SK-N-SH treated with all-trans-retinoic acid at 6 μM for 48 hours (cell line): ENCODE measurements around the gene CHAF1B.
"Not testable (repeated sequence)": the region's sequence is repeated elsewhere in the genome, so short reads cannot be mapped to it uniquely, and the experiment has no call there.

ENCODE experiments used
- ATAC-seq: fragments of 200-7000 bp; cut with Tn5 transposase; 3 replicates; pipeline ENCODE4 v1.9.1; 2020; ENCODE audit warnings: mild to moderate bottlenecking, moderate library complexity
- ARNTL ChIP-seq: fragments of 450-650 bp; formaldehyde crosslinking; IDR thresholded peaks from 2 replicates; pipeline ENCODE4 v1.5.0; 2020; ENCODE audit warnings: low read depth, mild to moderate bottlenecking, moderate library complexity, borderline replicate concordance
- BACH2 ChIP-seq: fragments of 250-450 bp; sonication (Bioruptor Pico); IDR thresholded peaks from 2 replicates; pipeline ENCODE4 v1.9.0; 2021; ENCODE audit warnings: mild to moderate bottlenecking, borderline replicate concordance
- CSDC2 ChIP-seq: fragments of 250-450 bp; sonication (Bioruptor Pico); IDR thresholded peaks from 2 replicates; pipeline ENCODE4 v1.5.0; 2020; ENCODE audit warnings: mild to moderate bottlenecking, moderate library complexity
- ESRRG ChIP-seq: fragments of 250-450 bp; sonication (Bioruptor Pico); IDR thresholded peaks from 2 replicates; pipeline ENCODE4 v1.6.1; 2021; ENCODE audit warnings: mild to moderate bottlenecking
- GLIS3 ChIP-seq: fragments of 250-450 bp; sonication (Bioruptor Pico); IDR thresholded peaks from 2 replicates; pipeline ENCODE4 v1.5.0; 2020; ENCODE audit warnings: mild to moderate bottlenecking, moderate library complexity
- ISL1 ChIP-seq: fragments of 250-450 bp; sonication (Bioruptor Pico); IDR thresholded peaks from 2 replicates; pipeline ENCODE4 v2.1.2; 2022; ENCODE audit warnings: mild to moderate bottlenecking, moderate library complexity
- OSR1 ChIP-seq: fragments of 250-450 bp; sonication (Bioruptor Pico); IDR thresholded peaks from 2 replicates; pipeline ENCODE4 v1.8.0; 2022; ENCODE audit warnings: moderate library complexity, mild to moderate bottlenecking, inconsistent platforms
- PPARA ChIP-seq: fragments of 250-450 bp; sonication (Bioruptor Pico); IDR thresholded peaks from 2 replicates; pipeline ENCODE4 v1.5.0; 2020; ENCODE audit warnings: mild to moderate bottlenecking, borderline replicate concordance
- RARB ChIP-seq: fragments of 250-450 bp; sonication (Bioruptor Pico); IDR thresholded peaks from 2 replicates; pipeline ENCODE4 v1.8.0; 2021; ENCODE audit warnings: mild to moderate bottlenecking, moderate library complexity
- SNAI2 ChIP-seq: fragments of 250-450 bp; sonication (Bioruptor Pico); IDR thresholded peaks from 2 replicates; pipeline ENCODE4 v1.5.0; 2020; ENCODE audit warnings: mild to moderate bottlenecking, moderate library complexity
- TCF4 ChIP-seq: fragments of 250-450 bp; sonication (Bioruptor Pico); IDR thresholded peaks from 2 replicates; pipeline ENCODE4 v1.8.0; 2021; ENCODE audit warnings: mild to moderate bottlenecking, moderate library complexity, borderline replicate concordance
- TOX ChIP-seq: fragments of 250-450 bp; sonication (Bioruptor Pico); IDR thresholded peaks from 2 replicates; pipeline ENCODE4 v1.8.0; 2021; ENCODE audit warnings: mild to moderate bottlenecking, moderate library complexity, borderline replicate concordance
- ZC3H10 ChIP-seq: fragments of 250-450 bp; sonication (Bioruptor Pico); IDR thresholded peaks from 2 replicates; pipeline ENCODE4 v1.5.1; 2021; ENCODE audit warnings: mild to moderate bottlenecking, moderate library complexity
- ZFP3 ChIP-seq: fragments of 250-450 bp; sonication (Bioruptor Pico); IDR thresholded peaks from 2 replicates; pipeline ENCODE4 v1.5.0; 2020; ENCODE audit warnings: mild to moderate bottlenecking, moderate library complexity
- ZFP30 ChIP-seq: fragments of 450-650 bp; formaldehyde crosslinking; IDR thresholded peaks from 2 replicates; pipeline ENCODE4 v1.5.0; 2022; ENCODE audit warnings: mild to moderate bottlenecking, moderate library complexity
- ZNF565 ChIP-seq: fragments of 450-650 bp; formaldehyde crosslinking; conservative IDR thresholded peaks from 2 replicates; pipeline ENCODE4 v1.5.0; 2020; ENCODE audit warnings: low read depth, mild to moderate bottlenecking, moderate library complexity
- ZNF8 ChIP-seq: fragments of 450-650 bp; formaldehyde crosslinking; IDR thresholded peaks from 2 replicates; pipeline ENCODE4 v1.5.0; 2020; ENCODE audit warnings: mild to moderate bottlenecking, moderate library complexity
- TF ChIP-seq, protein P1 (sequence below): fragments of 250-450 bp; sonication (Bioruptor Pico); IDR thresholded peaks from 2 replicates; pipeline ENCODE4 v1.8.0; 2020; ENCODE audit warnings: mild to moderate bottlenecking, moderate library complexity, borderline replicate concordance
- TF ChIP-seq, protein P2 (sequence below): fragments of 250-450 bp; sonication (Bioruptor Pico); IDR thresholded peaks from 2 replicates; pipeline ENCODE4 v1.5.1; 2020; ENCODE audit warnings: low read depth, mild to moderate bottlenecking, moderate library complexity
- TF ChIP-seq, protein P3 (sequence below): fragments of 250-450 bp; sonication (Bioruptor Pico); IDR thresholded peaks from 2 replicates; pipeline ENCODE4 v1.5.1; 2021; ENCODE audit warnings: mild to moderate bottlenecking, moderate library complexity
- TF ChIP-seq, protein P4 (sequence below): fragments of 250-450 bp; sonication (Bioruptor Pico); IDR thresholded peaks from 2 replicates; pipeline ENCODE4 v1.5.0; 2020; ENCODE audit warnings: mild to moderate bottlenecking, moderate library complexity
- TF ChIP-seq, protein P5 (sequence below): fragments of 250-450 bp; sonication (Bioruptor Pico); IDR thresholded peaks from 2 replicates; pipeline ENCODE4 v1.8.0; 2021; ENCODE audit warnings: low read depth, mild to moderate bottlenecking, moderate library complexity, borderline replicate concordance

Gene CHAF1B

DNA sequence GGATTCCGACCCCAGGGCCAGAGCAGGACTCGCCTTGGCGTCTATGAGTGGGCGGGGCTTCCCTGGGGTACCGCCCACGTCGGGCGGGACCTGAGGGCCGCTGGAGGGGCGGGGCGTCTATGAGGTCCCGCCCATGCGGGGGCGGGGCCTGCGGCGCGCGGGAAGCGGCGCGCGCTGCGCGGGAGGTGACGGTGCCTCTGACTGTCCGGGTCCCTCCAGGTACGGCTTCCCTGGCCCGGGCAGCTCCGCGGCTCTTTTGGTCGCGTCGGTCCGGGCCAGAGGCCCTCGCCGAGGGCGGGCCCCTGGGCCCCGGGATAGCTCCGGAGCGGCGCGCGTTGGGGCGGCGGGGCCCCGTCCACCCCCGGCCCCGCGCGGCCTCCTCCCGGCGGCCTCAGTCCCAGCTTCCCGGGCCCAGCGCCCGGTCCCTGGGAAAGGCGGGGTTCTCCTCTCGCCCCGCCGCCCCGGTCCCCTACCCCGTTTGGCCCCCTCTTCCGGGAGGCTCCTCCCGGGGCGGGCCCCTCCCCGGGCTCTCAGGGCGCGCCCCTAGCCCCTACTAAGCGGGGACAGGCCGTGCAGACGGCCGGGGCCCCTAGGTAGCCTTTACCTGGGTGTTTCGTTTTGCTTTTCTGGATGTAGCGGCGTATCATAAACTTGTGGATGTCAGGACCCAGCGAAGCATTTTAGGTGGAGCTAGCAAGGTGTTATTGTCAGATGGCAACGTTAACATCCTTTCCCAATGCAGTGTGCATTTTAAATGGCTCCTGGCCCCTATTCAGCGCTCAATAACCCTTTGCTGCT lies at the start of gene CHAF1B:
Gene CHAF1B, plus strand, starts transcription at position 160 of the 798 bp plus-strand sequence. CDS start 745 bp downstream, outside the sequence.
- TF ChIP-seq GLIS3 (CRISPR knock-in tag): no peak
- ATAC-seq: peak; percentile 87

DNA sequence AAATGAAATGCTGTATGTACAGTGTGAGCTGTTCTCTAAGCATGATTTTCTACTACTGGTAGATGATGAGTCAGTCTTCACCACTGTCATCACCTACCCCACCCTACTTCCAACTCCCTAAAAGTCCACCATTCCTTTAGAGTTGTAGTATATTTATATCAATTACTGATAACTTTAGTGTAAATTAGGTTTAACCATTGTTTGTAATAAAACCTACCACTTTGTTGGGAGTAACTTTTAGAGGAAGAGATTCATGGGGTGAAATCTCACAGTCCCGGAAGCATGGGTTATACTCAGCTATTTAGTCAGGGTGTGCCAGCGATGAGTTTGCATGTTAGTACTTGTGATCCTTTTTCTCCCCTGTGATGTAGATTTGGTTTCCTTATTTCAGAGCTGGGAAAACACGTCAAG lies 48.1 kb upstream of the CHAF1B start:
- TF ChIP-seq CSDC2 (CRISPR knock-in tag) (no peak), SNAI2 (CRISPR knock-in tag) (no peak), PPARA (CRISPR knock-in tag) (no peak), ISL1 (no peak), BACH2 (CRISPR knock-in tag) (no peak), ZNF565 (no peak), TCF4 (CRISPR knock-in tag) (no peak), RARB (CRISPR knock-in tag) (no peak), TOX (no peak), ARNTL (no peak)
- TF ChIP-seq, protein P1, sequence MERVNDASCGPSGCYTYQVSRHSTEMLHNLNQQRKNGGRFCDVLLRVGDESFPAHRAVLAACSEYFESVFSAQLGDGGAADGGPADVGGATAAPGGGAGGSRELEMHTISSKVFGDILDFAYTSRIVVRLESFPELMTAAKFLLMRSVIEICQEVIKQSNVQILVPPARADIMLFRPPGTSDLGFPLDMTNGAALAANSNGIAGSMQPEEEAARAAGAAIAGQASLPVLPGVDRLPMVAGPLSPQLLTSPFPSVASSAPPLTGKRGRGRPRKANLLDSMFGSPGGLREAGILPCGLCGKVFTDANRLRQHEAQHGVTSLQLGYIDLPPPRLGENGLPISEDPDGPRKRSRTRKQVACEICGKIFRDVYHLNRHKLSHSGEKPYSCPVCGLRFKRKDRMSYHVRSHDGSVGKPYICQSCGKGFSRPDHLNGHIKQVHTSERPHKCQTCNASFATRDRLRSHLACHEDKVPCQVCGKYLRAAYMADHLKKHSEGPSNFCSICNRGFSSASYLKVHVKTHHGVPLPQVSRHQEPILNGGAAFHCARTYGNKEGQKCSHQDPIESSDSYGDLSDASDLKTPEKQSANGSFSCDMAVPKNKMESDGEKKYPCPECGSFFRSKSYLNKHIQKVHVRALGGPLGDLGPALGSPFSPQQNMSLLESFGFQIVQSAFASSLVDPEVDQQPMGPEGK (CRISPR knock-in tag): no peak
- TF ChIP-seq, protein P2, sequence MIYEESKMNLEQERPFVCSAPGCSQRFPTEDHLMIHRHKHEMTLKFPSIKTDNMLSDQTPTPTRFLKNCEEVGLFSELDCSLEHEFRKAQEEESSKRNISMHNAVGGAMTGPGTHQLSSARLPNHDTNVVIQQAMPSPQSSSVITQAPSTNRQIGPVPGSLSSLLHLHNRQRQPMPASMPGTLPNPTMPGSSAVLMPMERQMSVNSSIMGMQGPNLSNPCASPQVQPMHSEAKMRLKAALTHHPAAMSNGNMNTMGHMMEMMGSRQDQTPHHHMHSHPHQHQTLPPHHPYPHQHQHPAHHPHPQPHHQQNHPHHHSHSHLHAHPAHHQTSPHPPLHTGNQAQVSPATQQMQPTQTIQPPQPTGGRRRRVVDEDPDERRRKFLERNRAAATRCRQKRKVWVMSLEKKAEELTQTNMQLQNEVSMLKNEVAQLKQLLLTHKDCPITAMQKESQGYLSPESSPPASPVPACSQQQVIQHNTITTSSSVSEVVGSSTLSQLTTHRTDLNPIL (CRISPR knock-in tag): no peak
- TF ChIP-seq, protein P3, sequence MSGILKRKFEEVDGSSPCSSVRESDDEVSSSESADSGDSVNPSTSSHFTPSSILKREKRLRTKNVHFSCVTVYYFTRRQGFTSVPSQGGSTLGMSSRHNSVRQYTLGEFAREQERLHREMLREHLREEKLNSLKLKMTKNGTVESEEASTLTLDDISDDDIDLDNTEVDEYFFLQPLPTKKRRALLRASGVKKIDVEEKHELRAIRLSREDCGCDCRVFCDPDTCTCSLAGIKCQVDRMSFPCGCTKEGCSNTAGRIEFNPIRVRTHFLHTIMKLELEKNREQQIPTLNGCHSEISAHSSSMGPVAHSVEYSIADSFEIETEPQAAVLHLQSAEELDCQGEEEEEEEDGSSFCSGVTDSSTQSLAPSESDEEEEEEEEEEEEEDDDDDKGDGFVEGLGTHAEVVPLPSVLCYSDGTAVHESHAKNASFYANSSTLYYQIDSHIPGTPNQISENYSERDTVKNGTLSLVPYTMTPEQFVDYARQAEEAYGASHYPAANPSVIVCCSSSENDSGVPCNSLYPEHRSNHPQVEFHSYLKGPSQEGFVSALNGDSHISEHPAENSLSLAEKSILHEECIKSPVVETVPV (CRISPR knock-in tag): no peak

DNA sequence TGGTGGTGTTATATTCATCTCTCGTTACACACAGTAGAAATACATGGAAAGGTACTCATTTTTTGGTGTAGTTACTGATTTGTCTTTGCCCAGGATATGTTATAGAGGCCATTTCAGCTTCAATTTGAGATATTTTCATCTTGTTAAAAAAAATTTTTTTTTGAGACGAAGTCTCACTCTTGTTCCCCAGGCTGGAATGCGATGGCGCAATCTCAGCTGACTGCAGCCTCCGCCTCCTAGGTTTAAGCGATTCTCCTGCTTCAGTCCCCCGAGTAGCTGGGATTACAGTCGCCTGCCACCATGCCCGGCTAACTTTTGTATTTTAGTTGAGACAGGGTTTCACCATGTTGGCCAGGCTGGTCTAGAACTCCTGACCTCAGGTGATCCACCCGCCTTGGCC lies 46.2 kb upstream of the CHAF1B start:
- no peak for TF ChIP-seq PPARA (CRISPR knock-in tag)
- TF ChIP-seq ZC3H10: no peak
- no peak for TF ChIP-seq TCF4 (CRISPR knock-in tag)
- TF ChIP-seq TOX: no peak
- no peak for TF ChIP-seq ZNF8 (CRISPR knock-in tag)
- TF ChIP-seq RARB (CRISPR knock-in tag): no peak
- TF ChIP-seq, protein P2 (CRISPR knock-in tag): no peak
- no peak for TF ChIP-seq ARNTL
- TF ChIP-seq GLIS3 (CRISPR knock-in tag): no peak
- TF ChIP-seq SNAI2 (CRISPR knock-in tag): no peak
- TF ChIP-seq ZFP3: no peak
- TF ChIP-seq ZNF565: no peak
- no peak for TF ChIP-seq OSR1 (CRISPR knock-in tag)
- TF ChIP-seq ESRRG (CRISPR knock-in tag): no peak
- TF ChIP-seq, protein P4, sequence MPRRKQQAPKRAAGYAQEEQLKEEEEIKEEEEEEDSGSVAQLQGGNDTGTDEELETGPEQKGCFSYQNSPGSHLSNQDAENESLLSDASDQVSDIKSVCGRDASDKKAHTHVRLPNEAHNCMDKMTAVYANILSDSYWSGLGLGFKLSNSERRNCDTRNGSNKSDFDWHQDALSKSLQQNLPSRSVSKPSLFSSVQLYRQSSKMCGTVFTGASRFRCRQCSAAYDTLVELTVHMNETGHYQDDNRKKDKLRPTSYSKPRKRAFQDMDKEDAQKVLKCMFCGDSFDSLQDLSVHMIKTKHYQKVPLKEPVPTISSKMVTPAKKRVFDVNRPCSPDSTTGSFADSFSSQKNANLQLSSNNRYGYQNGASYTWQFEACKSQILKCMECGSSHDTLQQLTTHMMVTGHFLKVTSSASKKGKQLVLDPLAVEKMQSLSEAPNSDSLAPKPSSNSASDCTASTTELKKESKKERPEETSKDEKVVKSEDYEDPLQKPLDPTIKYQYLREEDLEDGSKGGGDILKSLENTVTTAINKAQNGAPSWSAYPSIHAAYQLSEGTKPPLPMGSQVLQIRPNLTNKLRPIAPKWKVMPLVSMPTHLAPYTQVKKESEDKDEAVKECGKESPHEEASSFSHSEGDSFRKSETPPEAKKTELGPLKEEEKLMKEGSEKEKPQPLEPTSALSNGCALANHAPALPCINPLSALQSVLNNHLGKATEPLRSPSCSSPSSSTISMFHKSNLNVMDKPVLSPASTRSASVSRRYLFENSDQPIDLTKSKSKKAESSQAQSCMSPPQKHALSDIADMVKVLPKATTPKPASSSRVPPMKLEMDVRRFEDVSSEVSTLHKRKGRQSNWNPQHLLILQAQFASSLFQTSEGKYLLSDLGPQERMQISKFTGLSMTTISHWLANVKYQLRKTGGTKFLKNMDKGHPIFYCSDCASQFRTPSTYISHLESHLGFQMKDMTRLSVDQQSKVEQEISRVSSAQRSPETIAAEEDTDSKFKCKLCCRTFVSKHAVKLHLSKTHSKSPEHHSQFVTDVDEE (CRISPR knock-in tag): no peak
- TF ChIP-seq ZFP30: no peak
- TF ChIP-seq, protein P5, sequence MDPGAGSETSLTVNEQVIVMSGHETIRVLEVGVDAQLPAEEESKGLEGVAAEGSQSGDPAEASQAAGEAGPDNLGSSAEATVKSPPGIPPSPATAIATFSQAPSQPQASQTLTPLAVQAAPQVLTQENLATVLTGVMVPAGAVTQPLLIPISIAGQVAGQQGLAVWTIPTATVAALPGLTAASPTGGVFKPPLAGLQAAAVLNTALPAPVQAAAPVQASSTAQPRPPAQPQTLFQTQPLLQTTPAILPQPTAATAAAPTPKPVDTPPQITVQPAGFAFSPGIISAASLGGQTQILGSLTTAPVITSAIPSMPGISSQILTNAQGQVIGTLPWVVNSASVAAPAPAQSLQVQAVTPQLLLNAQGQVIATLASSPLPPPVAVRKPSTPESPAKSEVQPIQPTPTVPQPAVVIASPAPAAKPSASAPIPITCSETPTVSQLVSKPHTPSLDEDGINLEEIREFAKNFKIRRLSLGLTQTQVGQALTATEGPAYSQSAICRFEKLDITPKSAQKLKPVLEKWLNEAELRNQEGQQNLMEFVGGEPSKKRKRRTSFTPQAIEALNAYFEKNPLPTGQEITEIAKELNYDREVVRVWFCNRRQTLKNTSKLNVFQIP (CRISPR knock-in tag): no peak
- TF ChIP-seq BACH2 (CRISPR knock-in tag): no peak
- TF ChIP-seq, all 23 proteins: peak for 0
- ATAC-seq: no peak

More for the DNA sequence above, 48.1 kb upstream of the CHAF1B start:
- peak; percentile 63; the same call in 2 of the 3 replicates for ATAC-seq

DNA sequence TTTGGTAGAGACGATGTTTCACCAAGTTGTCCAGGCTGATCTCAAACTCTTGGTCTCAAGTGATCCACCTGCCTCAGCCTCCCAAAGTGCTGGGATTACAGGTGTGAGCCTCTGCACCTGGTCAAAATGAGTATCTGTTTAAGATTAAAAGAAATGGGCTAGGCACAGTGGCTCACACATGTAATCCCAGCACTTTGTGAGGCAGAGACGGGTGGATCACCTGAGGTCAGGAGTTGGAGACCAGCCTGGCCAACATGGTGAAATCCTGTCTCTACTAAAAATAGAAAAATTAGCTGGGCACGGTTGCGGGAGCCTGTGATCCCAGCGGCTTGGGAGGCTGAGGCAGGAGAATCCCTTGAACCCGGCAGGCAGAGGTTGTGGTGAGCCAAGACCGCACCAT lies 42.6 kb upstream of the CHAF1B start:
- not testable (repeated sequence) for ATAC-seq
